ENCODE results near the gene UBE2J1. TPM values are rescaled to one million over a fixed set of nuclear protein-coding genes. Genes with fewer than 3 reads are reported as not detected.
"Not testable (repeated sequence)": the region's sequence is repeated elsewhere in the genome, so short reads cannot be mapped to it uniquely, and the experiment has no call there.

Gene UBE2J1
- total RNA-seq, 1 donor from 2014 or later = 20.5 TPM

DNA sequence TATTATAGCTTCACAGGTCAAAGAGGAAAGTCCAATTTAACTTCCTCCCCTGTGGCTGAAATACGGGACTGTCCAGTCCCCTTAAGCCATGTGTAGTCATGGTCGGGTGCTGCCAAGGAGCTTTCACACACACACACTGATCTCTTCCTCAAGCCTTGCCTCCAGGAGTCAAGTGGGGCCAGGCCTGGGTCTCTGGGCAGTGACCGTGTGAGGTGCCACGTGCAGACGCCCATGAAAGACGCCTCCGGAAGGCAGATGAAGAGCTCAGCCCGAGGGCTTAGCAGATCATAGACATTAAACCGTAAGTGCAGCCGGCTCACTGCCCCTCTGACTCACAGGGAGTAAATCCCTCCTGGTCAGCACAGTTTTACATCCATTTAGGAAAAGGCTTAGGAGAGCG, 41.6 kb downstream of the UBE2J1 start:
- DNase-seq (ENCODE audit: low read depth) (no peak), FAIRE-seq (no peak)
- Histone ChIP-seq H3K27me3 (ENCODE audit: control insufficient read depth, insufficient read depth, low read length) (peaks cover 11% of the 10 kb centered on the region), H3K4me3 (ENCODE audit: low read depth, low read length) (no peak overlapping the region), H3K36me3 (ENCODE audit: control insufficient read depth, insufficient read depth, low read length) (no peaks in the 10 kb centered on the region)
- TF ChIP-seq CTCF (IDR thresholded peaks at IDR 0.05; ENCODE audit: insufficient read depth, low read length, severe bottlenecking) = no peak

DNA sequence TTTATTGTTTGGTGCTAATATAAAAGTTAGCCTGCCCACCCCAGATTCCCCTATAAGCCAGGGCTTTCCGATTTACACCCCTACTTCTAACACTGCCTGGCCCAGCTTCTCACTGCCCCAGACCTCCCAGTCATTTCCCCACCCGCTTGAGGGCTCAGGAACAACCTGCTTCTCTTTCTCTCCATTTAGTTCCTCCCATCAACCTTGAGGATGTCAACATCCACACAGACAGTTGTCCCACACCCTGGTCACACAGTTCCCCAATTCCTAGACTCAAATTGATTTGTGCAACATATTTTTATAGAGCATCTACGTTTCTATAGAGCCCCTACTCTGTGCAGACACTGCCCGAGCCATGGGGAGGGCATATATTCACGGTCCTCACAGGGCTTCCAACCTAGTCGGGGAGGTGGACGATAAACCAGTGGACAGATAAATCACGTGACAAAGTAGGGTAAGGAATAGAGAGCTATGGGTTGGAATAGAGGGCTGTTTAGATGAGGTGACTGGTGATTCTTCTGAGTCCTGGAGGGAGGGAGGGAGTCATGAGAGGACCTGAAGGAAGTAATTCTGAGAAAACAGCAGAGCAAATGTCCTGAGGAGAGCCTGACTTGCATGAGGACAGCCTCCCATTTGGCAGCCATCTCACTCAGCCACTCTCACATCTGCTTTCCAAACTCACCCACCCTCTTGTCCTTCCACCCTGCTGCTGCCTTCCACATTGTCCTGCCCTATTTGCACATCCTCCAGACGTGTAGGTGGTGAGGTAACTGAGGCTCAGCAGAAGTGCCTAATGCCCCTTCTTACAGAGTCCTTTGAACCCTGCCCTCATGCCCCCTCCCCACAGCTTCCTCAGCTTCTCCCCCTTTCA, 43.8 kb downstream of the UBE2J1 start:
- FAIRE-seq = peak; percentile 85
- H3K27me3 ChIP-seq (ENCODE audit: control insufficient read depth, insufficient read depth, low read length) = peaks cover 14% of the 10 kb centered on the region

GRCh38 chr6:89304517-89304916, 48.0 kb downstream of the UBE2J1 start:
- FAIRE-seq = not testable (repeated sequence)

More for the DNA sequence above, 43.8 kb downstream of the UBE2J1 start:
- DNase-seq (ENCODE audit: low read depth) = no peak
- Histone ChIP-seq H3K36me3 (ENCODE audit: control insufficient read depth, insufficient read depth, low read length) (no peaks in the 10 kb centered on the region), H3K4me3 (ENCODE audit: low read depth, low read length) (no peak overlapping the region)
- no peak for TF ChIP-seq CTCF (IDR thresholded peaks at IDR 0.05; ENCODE audit: insufficient read depth, low read length, severe bottlenecking)

DNA sequence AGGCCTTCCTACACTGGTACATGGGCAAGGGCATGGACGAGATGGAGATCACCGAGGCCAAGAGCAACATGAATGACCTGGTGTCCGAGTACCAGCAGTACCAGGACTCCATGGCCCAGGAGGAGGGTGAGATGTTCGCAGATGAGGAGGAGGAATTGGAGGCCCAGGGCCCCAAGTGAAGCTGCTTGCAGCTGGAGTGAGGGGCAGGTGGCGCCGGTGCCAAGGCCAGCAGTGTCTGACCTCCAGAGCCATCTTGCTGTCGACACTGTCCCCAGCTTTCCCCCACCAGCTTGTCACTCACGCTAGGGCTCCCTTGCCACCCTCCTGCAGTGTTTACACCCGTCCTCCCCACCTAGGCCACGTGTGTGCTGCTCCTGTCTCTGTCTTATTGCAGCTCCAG, 49.6 kb downstream of the UBE2J1 start:
- no peaks in the 10 kb centered on the region for H3K36me3 ChIP-seq (ENCODE audit: control insufficient read depth, insufficient read depth, low read length)
- no peak for DNase-seq (ENCODE audit: low read depth)
- H3K4me3 ChIP-seq (ENCODE audit: low read depth, low read length) = no peak overlapping the region
- no peak for FAIRE-seq
- H3K27me3 ChIP-seq (ENCODE audit: control insufficient read depth, insufficient read depth, low read length) = peaks cover 30% of the 10 kb centered on the region
- no peak for TF ChIP-seq CTCF (IDR thresholded peaks at IDR 0.05; ENCODE audit: insufficient read depth, low read length, severe bottlenecking)

More at GRCh38 chr6:89304517-89304916, 48.0 kb downstream of the UBE2J1 start:
- H3K27me3 ChIP-seq (ENCODE audit: control insufficient read depth, insufficient read depth, low read length) = peaks cover 31% of the 10 kb centered on the region
- not testable (repeated sequence) for DNase-seq (ENCODE audit: low read depth); H3K36me3 ChIP-seq (ENCODE audit: control insufficient read depth, insufficient read depth, low read length); H3K4me3 ChIP-seq (ENCODE audit: low read depth, low read length)

DNA sequence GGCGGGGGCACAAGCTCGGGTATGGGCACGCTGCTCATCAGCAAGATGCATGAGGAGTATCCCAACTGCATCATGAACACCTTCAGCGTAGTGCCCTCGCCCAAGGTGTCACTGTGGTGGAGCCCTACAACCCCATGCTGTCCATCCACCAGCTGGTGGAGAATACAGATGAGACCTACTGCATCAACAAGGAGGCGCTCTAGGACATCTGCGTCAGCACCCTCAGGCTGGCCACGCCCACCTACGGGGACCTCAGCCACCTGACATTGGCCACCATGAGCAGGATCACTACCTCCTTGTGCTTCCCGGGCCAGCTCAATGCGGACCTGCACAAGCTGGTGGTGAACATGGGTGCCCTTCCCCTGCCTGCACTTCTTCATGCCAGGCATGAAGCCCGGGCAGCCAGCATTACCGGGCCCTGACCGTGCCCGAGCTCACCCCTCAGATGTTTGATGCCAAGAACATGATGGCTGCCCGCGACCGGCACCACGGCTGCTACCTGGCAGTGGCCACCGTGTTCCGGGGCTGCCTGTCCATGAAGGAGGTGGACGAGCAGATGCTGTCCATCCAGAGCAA, 50.2 kb downstream of the UBE2J1 start:
- H3K36me3 ChIP-seq (ENCODE audit: control insufficient read depth, insufficient read depth, low read length) = no peaks in the 10 kb centered on the region
- H3K27me3 ChIP-seq (ENCODE audit: control insufficient read depth, insufficient read depth, low read length) = peaks cover 30% of the 10 kb centered on the region
- FAIRE-seq (no peak), DNase-seq (ENCODE audit: low read depth) (no peak)
- no peak overlapping the region for H3K4me3 ChIP-seq (ENCODE audit: low read depth, low read length)
- no peak for TF ChIP-seq CTCF (IDR thresholded peaks at IDR 0.05; ENCODE audit: insufficient read depth, low read length, severe bottlenecking)

GRCh38 chr6:89301586-89302194, 50.8 kb downstream of the UBE2J1 start:
- no peak for DNase-seq (ENCODE audit: low read depth)
- Histone ChIP-seq H3K27me3 (ENCODE audit: control insufficient read depth, insufficient read depth, low read length) (peaks cover 31% of the 10 kb centered on the region), H3K4me3 (ENCODE audit: low read depth, low read length) (no peak overlapping the region), H3K36me3 (ENCODE audit: control insufficient read depth, insufficient read depth, low read length) (no peaks in the 10 kb centered on the region)
- no peak for FAIRE-seq
- TF ChIP-seq CTCF (IDR thresholded peaks at IDR 0.05; ENCODE audit: insufficient read depth, low read length, severe bottlenecking) = no peak

All from bronchial epithelial cell (primary cell).